Measurements from ENCODE around the gene ENTREP1.

The ENTREP1 gene

DNA sequence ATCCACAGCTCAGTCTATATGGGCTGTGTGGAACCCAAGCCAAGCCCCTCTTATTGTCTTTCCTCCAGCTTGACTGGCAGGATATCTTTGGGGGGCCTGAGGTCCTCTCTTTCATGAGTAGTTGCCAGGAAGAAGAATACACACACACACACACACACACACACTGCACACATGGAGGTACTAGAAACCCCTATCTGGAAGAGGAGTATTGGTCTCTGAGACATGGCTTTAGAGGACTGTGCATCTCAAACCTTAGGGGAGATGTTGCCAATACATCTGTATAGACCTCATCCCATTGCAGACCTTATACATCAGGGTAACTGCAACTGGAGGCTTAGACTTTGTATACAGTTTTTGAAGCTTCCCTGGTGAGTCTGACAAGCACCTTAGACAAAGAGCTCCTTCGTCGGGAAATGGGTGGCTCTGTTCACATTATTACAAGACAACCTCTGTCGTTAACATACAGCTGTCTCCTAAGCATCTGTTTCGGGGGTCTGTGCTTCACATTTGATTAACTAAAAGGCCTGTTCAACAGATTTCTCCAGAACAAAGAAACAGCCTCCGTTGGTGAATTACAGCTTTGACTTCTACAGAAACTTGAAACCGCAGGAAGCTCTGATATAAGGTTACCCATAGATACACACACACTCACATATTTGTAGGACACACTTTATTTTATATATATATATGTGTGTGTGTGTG, 5.5 kb upstream of the ENTREP1 start:
- DNase-seq (ENCODE audit: low read depth in 4 of 4, low spot score in 1 of 4): no peak

GRCh38 chr9:69322256-69322655, 2.8 kb upstream of the ENTREP1 start:
- no peak for DNase-seq (ENCODE audit: low read depth in 4 of 4, low spot score in 1 of 4)

- DNase-seq (ENCODE audit: low read depth in 4 of 4, low spot score in 1 of 4): no peak
Observed at GRCh38 chr9:69323861-69324260, 1.2 kb upstream of the ENTREP1 start.

DNA sequence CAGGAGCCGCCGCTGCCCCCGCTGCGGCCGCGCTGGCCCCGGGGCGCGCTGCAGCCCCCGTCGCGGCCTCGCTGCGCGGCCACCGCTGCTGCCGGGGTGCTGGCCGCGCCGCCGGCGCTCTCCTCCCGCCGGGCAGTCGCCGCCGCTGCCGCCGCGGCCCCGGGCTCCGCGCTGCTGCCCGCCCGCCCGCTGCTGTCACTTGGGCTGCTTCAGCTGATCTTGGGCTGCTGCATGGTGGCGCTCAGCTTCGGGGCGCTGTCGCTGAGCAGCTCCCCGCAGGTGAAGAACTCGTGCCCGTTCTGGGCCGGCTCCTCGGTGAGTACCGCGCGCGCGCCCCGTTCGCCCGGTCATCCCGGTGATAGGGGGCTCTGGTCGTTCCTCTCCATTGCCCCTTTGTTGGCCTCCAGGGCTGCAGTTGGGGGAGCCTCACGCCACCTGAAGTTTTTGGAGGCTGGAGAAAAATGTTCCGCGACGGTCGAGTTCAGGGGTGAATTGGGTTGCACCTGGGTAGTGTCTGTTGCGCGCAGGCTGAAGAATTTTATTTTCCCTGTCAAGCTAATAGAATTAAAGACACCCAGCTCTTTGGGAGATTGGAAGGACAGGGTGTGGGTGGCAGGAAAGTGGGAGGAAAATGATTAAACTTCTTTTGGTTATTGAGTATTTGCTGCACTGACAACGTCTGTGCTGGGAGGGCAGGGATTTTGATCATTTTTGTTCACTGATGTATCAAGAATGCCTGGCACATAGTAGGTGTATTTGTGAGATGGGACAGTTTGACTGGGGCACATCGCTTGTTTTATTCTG, 596 bp downstream of the ENTREP1 start:
- no peak for DNase-seq (ENCODE audit: low read depth in 4 of 4, low spot score in 1 of 4)

DNA sequence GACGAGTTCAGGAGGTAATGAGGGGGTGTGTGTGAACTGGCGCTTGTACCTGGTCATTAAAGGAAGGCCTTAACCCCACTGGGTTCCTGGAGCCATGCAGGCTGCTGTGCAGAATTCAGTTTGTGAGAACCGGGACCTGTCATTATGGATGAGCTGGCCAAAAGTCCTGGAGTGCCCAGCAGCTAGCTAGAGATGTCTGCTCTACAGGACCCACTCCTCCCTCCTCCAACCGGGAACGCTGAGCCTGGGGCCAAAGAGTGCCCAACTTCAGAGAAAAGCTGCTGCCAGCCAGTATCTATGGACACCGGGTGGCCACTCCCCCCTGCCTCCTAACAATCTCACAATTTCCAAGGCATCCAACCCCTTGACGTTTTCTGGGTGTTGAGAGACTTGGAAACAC, 1.2 kb downstream of the ENTREP1 start:
- no peak for DNase-seq (ENCODE audit: low read depth in 4 of 4, low spot score in 1 of 4)

- DNase-seq (ENCODE audit: low read depth in 4 of 4, low spot score in 1 of 4): no peak
Observed at GRCh38 chr9:69330580-69330979, 5.6 kb downstream of the ENTREP1 start.

DNA sequence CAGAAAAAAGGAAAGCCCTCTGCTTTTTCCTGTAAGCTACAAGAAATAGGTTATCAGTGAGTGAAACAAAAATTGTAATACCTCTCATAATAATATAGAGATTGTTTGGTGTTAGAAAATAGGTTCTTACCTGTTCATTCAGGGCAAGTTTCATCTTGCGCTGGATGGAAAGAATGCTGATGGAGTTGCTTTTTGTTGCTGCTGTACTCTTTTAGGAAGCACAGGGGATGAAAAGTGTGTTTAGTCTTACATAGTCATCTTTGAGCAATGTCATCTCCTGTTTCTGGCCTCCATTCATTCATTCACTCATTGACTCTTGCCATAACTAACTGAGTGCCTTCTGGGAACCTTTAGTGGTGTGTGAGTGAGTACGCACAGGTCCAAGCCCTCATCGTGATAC, 6.4 kb downstream of the ENTREP1 start:
- DNase-seq (ENCODE audit: low read depth in 4 of 4, low spot score in 1 of 4): no peak

GRCh38 chr9:69332067-69332685, 7.2 kb downstream of the ENTREP1 start:
- no peak for DNase-seq (ENCODE audit: low read depth in 4 of 4, low spot score in 1 of 4)

GRCh38 chr9:69333716-69334115, 8.7 kb downstream of the ENTREP1 start:
- DNase-seq (ENCODE audit: low read depth in 4 of 4, low spot score in 1 of 4): no peak

DNA sequence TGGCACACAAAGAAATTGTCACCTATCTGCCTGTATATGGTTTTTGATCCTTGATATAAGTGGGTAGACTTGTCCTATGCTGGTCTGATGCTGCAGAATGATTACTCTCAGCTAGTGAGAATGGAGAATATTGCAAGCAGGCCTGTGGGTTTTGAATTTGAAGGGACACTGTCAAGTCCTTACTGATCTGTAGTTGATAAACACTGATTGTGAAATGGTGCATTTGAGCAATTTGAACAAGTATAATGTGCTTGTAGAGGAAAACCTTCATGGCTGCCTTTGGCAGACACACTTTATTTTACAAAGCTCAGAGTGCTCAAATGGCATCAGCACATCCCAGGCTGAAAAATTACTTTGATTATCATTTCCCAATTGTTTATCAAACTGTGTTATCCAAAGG, 9.3 kb downstream of the ENTREP1 start:
- no peak for DNase-seq (ENCODE audit: low read depth in 4 of 4, low spot score in 1 of 4)

DNA sequence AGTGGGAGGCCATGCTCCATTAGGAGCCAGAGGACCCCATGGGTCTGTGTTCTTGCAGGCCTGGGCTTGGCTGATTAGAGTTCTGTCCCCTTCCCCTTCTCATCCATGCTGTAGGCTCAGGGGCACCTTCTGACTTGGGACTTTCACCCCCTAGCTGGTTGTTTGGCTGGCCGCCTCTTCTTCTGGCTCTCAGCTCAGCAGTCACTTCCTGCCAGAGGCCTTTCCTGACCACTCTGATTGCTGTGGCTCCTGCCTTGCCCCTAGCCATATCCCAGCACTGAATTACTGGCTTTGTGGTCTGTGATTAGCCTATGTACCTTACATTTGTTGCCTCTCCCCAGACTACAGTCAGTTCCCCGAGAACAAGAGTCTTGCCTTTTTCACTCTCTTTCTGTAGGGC, 14.6 kb downstream of the ENTREP1 start:
- no peak for DNase-seq (ENCODE audit: low read depth in 4 of 4, low spot score in 1 of 4)

- DNase-seq (ENCODE audit: low read depth in 4 of 4, low spot score in 1 of 4): no peak
Observed at GRCh38 chr9:69340631-69341030, 15.6 kb downstream of the ENTREP1 start.

- DNase-seq (ENCODE audit: low read depth in 4 of 4, low spot score in 1 of 4): no peak
Observed at GRCh38 chr9:69342769-69343168, 17.8 kb downstream of the ENTREP1 start.

DNA sequence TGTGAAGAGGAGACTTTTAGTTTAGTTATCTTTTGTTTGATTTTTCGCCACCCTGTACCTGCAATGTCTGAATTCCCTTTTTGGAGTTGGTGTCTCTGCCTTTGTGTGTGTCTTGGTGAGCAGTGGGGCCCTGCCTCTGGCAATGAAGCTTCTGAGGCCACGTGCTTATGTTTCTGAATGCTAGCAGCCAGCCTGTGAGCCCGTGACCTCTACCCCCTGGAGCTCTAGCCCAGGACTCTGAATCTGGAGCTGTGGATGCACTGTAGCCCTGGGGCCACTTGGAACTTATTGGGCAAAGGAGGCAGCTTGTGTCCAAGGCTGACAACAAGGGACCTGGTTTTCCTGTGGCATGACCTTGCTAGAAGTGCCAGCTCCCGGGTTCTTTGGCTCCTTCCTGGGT, 19.4 kb downstream of the ENTREP1 start:
- no peak for DNase-seq (ENCODE audit: low read depth in 4 of 4, low spot score in 1 of 4)

GRCh38 chr9:69346596-69347390, 21.8 kb downstream of the ENTREP1 start:
- no peak for DNase-seq (ENCODE audit: low read depth in 4 of 4, low spot score in 1 of 4)

DNA sequence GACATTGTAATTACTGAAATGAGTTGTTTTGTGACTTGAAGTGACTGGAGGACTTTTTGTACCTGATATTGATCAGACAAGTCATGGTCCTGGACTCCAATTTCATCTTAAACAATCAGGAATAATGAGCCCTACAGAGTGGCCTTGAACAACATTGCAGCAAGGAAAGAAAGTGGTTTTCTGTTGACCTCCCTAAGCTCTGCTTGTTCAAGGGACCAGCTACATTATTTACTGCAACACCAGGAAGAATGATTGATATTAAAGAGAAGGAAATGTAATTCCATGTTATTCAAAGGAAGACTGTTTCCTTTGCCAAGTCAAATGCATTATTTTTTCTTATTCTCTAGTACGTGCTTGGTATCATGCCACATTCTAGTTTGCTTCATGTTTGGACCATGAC, 22.6 kb downstream of the ENTREP1 start:
- no peak for DNase-seq (ENCODE audit: low read depth in 4 of 4, low spot score in 1 of 4)

DNA sequence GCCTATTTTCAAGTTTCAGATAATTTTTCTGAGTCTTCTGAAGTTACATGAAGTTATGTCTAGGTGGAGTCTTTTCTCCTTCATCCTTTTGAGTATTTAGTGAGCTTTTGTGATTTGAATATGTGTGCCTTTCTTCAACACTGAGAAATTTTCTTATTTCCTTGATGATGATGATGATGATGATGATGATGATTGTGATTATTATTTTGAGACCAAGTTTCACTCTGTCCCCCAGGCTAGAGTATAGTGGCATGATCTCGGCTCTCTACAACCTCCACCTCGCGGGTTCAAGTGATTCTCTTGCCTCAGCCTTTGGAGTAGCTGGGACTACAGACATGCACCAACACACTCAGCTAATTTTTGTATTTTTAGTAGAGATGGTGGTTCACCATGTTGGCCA, 26.2 kb downstream of the ENTREP1 start:
- DNase-seq (ENCODE audit: low read depth in 4 of 4, low spot score in 1 of 4): no peak

DNA sequence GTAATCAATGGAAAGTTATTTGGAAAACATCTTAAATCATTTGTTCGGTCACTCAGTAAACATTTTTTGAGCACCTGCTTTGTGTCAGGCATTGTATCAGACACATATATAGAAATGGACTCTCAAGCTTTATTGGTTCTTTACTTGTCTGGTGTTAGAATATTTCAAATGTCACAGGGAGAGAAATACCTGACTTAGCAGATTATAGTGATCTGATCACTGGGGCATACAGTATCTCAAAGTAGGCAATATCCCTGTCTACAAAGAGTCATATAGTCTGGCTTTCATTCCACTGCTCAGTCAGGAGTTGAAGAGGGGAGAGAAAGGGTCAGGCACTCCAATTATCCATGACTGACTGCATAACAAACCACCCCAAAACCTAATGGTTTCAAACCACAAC, 30.2 kb downstream of the ENTREP1 start:
- no peak for DNase-seq (ENCODE audit: low read depth in 4 of 4, low spot score in 1 of 4)

DNA sequence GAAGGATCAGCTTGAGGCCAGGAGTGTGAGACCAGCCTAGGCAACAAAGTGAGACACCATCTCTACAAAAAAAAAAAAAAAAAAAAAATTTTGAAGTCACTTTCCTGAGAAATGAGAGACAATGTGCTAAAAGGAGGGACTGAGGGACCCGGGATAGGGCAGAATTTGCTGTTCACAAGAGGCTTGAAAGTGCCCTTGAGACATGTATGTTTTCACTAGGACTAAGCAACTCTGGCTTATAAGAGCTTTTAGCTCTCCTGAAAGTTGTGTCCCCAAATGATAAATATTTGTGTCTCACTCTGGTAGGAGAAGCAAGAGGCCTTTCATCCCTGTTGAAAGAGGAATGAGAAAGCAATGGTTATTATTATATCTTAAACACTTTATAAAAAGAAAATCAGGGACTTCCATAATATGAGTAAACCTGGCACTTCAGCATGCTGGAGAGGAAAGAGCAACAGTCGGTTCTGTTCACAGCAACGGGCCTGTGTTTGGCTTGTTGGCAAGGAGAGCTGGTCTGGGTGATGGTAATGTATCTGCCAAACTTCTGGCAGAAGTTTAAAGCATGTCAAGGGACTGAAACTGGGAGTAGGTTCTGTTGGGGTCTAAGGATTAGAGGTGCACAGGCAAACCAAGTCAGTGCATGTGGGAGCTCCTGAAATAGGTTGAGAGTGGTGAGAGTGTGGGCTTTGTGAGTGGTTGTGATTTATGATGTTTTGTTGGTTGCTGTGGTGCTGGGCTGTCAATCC, 32.2 kb downstream of the ENTREP1 start:
- no peak for DNase-seq (ENCODE audit: low read depth in 4 of 4, low spot score in 1 of 4)

DNA sequence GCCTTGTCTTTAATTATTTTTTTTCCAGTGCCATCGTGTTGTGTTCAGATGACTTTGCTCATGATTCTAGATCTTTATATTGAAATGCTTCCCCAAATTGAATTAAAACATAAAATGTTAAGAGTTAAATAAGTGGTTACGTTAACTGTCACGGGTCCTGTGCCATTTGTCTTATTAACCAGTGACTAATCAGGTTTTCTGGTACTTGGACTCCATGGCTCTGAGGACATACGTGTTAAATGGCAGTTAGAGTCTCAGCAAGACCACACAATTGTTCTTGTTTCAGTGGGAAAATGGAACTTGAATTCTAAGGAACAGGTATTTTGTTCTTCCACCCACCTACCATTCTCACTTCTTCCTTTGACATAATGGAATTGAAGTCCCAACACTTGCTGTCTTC, 32.8 kb downstream of the ENTREP1 start:
- DNase-seq (ENCODE audit: low read depth in 4 of 4, low spot score in 1 of 4): no peak

DNA sequence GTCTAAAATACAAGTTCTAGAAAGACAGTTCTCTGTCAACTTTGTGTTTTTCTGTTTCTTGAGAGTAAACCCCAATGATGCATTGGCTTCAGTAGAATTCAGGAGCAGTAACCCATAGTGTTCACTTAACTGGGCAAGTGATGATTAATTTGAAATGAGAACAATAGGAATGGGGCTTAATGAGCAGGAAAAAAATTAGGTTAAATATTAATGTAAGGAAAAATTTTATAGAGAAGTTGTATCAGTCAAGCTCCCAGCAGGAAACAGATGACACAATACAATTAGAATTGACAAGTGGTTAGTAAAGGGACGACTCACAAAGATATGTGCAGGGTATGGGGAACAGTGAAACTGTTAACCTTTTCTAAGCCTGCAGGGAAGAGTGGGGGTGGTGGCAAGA, 38.2 kb downstream of the ENTREP1 start:
- DNase-seq (ENCODE audit: low read depth in 4 of 4, low spot score in 1 of 4): no peak
